SIG-M5 (cell line): ENCODE results near the gene MZT2B.
"Not testable (repeated sequence)": the region's sequence is repeated elsewhere in the genome, so short reads cannot be mapped to it uniquely, and the experiment has no call there.

Experiments
- DNase-seq: peaks from one replicate; lab custom pipeline; 2025; lab: John Stamatoyannopoulos, UW

The MZT2B gene, protein sequence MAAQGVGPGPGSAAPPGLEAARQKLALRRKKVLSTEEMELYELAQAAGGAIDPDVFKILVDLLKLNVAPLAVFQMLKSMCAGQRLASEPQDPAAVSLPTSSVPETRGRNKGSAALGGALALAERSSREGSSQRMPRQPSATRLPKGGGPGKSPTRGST

DNA sequence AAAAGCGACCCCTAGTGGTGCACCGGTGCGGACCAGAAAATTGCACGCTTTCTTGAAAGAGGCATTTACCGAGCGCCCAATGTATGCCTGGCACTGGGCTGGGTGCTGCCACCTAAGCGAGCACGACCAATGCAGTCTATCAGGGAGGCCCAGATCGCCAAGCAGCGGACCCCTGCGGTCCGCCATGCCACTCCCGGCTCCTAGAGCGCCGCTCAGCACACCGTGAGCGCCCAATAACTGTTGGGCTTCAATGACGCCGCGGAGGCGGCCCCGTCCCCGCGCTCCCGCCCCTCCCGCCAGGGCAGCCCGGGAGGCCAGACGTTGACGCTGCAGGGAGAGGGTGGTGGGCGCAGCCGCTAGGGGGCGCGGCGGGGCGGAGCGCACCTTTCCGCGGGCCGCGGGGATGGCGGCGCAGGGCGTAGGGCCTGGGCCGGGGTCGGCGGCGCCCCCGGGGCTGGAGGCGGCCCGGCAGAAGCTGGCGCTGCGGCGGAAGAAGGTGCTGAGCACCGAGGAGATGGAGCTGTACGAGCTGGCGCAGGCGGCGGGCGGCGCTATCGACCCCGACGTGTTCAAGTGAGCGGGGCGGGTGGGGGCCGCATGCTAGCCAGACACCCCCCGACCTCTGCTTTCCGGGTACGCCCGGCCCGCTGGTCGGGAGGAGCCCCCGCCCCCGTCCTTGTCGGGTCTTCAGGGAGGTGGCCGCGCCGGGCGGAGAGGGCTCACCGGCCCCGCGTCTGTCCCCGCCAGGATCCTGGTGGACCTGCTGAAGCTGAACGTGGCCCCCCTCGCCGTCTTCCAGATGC lies at the start of gene MZT2B:
Gene MZT2B (plus strand): TSS at position 383 of the 803 bp plus-strand sequence. CDS start 21 bp downstream, at position 404.
- DNase-seq, result not testable (repeated sequence)

DNA sequence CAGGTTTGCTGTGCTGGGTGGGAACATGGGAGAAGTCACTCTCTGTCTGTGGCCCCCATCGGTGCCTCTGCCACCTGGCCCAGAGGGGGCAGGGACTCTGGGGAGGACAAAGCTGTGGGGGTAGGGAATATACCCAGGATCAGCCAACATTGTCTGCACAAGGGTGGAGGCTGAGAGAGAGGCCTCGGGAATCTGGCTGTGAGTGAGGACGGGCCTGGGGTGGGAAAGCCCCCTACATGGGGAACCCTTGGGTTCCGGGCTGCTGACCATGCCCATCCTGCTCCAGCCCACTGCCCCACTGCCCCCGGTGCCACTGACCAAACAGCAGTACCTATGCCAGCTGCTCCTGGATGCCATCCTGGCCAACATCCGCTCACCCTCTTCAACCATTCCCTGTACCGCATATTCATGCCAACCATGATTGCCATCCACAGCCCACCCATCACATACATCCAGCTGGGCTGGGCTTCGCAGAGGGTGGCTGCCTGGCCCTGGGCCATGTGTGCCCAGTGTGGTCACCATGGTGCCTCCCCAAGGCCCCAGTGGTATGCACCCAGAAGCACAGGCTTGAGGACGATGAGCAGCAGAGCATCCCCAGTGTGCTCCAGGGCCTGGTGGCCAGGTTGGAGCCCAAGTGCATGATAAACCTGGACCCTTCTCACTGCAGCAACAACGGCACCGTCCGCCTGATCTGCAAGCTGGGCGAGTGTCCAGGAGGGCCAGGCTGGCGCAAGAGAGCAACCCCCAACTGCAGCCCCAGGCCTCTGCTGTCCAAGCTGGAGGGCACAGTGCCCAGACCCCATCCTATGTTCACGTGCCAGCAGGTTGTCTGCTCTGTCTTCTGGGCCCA lies 46.1 kb upstream of the MZT2B start:
- no peak for DNase-seq

DNA sequence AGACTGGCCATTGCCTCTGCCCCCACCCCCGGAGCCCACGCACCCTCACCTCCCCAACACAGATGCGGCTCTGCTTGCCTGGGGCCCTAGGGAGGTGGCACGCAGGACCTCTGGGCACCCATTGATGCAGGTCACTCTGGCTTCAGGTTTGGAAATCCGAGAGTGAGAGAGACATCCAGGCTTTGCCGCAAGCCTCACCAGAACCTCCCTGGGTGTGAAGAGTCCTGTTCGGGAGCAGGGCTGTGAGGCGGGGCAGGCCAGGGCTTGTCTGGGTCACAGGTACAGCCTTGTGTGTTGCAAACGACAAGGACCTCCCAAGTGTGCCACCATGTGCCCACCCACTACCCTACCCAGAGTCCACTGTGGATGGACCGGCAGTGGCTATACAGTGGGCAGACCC lies 45.5 kb upstream of the MZT2B start:
- DNase-seq, result not testable (repeated sequence)

DNA sequence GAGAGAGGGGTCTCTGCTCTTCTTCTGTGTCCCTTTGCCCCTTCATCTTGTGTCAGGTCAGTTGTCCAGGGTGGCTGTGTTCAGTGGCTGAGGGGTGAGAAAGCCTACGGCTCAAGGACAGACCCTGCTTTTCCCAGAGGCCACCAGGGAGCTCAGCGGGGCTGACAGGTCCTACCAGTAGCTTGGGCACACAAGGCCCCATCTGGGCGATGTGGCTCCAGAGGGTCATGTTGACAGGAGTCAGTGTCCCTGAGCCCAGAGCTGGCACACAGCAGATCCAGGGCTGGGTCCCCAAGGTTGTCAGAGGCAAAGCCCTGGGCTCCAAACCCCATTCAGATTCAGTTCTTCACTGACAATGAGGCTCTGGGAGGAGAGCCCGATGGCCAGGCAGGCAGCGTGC lies 44.9 kb upstream of the MZT2B start:
- DNase-seq, result not testable (repeated sequence)

DNA sequence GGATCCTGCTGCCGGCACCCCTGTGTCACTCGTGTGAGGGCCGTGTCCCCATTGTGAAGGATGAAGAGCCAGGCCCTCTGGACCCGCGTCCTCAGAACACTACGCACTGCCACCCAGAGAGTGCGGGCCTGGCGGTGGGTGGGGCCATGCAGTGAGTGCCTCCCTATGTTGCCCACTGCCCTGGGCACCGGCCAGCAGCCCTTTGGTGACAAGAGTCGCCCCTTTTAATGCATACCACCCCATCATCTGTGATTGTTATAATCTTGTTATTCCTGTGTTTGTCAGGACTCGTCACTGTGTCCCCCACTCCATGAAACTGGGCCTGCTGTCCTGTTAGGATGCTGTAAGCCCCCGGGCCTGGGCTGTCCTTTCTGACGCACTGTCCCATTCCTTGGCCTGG lies 43.7 kb upstream of the MZT2B start:
- not testable (repeated sequence) for DNase-seq

DNA sequence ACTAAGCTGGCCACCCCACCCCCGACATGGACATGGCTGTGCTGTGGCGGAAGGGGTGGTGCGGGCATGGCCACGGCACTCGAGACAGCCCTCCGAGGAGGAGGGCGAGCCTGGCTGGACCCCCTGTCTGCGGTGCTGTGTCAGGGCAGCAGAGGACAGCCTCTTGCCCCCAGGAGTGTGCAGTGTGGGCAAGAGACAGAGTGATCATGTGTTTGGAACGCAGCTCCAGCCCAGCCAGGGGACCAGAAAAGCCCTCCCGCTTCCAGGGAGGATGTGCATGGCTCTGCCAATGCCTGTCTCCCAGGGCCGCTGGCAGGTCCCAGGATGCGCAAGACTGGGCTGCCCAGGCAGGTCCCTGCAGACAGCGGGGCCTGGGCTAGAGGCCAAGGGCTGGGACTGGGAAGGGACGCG lies 43.2 kb upstream of the MZT2B start:
- DNase-seq, result not testable (repeated sequence)

DNA sequence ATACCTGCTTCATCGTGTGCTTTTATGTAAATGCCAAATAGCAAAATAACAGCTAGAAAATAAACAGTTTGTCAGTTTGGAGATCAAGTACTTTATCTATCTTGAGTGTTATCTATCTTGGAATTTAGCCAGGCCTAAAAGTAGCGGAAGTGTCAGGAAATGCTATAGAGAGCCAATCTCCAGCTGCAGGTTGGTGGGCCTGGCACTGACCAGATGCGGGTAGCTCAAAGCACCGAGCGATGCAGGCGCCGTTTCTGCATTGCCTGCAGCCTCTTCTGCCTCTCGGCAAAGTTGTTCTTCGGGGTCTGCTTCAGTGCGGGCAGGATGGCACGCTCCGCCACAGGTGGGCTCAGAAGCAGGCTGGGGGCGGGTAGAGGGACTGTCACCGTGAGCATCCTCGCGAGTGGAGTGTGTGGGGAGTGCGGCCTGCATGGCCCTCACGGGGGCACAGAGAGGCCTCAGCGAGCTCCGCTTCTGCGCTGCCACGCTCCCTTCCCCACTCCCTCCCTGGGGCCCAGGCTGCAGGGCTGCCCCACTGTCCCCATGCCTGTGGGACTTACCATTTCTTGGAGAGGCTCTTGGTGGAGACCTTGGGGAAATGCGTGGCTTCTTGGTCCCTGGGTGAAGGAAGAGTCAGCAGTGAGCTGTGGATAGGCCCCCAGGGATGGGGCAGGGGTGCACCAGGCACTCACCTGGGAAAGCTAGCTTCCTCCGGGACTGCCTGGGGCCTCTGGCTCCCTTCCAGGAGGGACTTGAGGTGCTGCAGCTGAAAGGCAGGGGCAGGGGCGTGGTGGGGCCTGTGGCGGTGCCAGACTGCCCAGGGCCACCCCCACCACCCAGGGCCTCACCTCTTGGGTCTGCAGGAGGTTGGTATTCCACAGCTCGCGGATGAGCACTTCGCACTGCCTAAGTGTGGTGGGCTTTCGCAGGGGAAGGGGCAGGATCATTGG lies 42.5 kb upstream of the MZT2B start:
- not testable (repeated sequence) for DNase-seq

DNA sequence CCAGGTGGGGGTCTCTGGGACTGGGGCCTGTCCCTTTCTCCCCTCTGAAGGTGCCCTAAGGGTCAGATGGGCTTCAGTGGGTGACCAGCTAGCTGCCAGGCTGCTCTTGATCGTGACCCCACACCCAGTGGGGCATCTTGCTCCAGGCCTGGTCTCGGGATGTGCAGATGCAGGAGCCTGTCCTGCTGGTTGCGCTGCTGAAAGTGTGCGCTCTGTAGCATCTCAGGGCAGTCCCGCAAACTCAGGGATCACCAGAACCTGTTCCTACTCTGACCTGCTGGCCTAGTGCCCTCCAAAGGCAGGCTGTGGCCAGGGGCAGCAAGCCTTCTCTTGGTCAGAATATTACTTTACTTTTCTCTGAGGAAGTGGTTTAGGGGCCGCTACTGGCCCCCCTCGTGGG lies 41.5 kb upstream of the MZT2B start:
- not testable (repeated sequence) for DNase-seq

DNA sequence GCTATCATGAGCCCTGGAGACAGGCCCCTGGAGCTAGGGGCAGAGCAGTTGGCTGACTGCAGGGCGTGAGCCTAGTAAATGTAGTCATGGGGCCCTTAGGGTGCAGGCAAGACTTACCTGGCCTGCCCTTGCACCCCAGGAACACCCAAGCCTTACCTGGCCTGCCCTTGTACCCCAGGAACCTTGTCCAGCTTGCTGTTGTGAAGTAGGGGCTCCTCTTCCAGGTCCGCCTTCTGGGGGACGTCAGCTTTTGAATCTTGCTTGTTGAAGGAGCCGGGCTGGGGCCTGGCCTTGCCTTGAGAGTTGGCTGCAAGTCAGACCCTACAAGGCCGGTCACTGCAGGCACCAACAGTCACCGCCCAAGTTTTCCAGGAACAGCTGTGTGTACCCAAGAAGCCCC lies 41.1 kb upstream of the MZT2B start:
- DNase-seq, result not testable (repeated sequence)

DNA sequence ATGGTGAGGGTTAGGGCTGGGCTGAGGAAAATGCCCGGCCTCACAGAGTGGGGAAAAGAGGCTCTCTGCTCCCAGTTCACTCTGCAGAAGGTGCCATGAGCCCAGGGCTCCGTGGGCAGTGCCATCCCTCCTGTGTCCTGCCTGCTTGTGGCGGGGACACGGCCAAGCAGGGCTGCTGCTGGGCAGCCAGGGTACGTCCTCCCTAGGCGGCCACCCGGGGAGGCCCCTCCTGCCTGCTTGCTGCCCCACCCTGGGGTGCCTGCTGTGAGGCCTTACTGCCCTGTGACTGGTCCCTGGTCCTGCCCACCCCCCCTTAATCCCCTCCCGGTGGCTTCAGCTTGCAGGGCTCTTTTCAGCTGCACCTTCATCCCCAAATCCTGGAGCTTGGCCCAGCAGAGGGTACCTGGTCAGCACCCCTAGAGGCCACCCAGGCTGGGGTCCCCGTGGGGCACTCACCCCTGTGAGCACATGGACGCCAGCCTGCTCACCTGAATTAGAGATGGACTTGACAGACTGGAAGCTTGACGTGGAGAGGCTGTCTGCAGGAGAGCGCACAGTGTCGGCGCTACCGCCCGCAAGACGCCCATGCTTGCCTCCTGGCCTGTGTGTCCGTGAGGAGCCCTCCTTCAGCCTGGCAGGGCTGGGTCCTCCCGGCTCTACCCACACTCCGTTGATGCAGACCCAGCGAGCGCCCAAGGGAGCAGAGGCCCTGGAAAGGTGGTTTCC lies 40.3 kb upstream of the MZT2B start:
- DNase-seq, result not testable (repeated sequence)

DNA sequence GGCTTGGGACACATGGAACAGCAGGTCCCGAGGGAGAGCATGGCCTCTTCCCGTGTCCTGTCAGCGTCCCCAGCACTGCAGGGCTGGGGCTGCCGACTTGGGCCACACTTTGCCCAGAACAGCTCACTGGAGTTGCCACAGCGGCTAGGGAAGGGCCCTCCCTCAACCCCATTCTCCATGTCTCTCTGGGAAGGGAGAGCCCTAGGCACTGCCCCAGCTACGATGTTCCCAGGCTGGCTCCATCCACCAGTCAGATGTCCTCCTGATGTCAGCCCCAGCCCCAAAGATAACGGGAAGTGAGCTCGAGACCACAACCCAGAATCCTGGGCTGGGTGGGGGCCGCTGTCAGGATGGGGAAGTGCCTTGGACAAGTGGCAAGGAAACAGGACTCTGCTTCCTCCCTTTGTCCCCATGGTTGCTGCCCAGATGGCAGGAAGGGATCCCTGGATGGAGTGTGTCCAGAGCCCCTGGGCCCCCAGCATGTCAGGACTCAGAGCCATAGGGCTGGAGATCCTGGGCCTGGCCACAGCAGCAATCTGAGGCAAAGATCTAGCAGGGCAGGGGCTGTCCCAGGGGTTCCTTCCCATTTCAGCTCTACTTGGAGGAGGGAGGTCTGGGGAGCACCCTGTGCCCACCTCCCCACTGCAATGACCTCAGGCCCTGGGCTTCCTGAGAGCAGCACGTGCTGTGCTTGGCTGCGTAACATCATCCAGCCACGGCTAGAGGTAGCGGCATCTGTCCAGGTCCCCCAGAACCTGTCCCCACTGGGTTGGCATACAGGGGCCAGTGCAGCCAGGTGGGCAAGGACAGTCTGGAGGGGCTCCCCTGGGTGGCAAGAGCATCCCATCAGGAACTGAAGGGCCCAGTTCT lies 39.4 kb upstream of the MZT2B start:
- DNase-seq, result not testable (repeated sequence)

DNA sequence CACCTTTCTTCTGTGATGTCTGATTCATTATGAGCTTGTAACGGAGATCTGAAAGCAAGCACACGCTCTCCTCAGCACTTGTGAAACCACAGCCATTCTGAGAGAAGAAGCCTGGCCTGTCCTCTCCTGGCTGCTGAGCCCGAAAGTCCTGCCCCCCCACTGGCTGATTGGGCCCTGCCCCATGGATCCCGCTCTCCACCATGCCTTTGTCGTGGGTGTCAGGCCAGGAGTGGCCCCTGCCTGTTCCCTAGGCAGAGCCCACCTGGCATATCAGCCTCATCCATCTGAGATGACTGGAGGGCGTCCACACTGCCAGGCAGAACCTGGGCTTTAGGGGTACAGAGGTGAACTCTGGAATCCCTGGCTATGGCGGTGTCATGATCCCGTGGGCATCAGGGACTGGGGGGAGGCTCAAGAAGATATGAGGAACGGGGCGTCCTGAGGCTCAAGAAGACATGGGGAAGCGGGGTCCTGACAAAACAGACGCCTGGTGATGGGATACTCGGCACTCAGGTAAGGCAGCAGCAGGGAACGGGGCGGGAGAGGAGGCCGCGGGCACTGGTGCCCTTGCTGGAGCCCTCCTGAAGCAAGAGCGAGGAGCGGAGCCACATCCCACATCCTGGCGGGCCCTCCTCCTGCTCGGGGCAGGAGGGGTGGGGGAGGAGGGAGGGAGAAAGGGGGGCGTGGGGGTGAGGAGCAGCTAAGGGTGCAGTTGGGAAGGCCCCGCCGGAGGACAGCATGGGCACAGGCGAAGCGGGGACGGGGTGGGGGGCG lies 38.6 kb upstream of the MZT2B start:
- DNase-seq, result not testable (repeated sequence)

DNA sequence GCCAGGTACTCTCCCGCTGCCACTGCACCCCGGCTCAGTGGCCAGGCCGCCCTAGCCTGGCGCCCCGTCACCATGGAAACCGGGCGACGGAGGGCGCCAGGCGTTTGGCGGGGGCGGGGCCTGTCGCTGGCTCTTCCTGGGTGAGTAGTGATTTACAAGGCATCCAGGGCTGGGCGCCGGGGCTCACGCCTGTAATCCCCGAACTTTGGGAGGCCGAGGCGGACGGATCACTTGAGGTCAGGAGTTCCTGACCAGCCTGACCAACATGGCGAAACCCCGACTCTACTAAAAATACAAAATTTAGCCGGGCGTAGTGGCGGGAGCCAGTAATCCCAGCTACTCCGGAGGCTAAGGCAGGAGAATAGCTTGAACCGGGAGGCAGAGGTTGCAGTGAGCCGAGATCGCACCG lies 37.1 kb upstream of the MZT2B start, which contains the start of gene CCDC74B:
Gene CCDC74B (minus strand): TSS at position 107 of the 409 bp plus-strand sequence. CDS start 116 bp downstream, outside the sequence.
- DNase-seq, result not testable (repeated sequence)

DNA sequence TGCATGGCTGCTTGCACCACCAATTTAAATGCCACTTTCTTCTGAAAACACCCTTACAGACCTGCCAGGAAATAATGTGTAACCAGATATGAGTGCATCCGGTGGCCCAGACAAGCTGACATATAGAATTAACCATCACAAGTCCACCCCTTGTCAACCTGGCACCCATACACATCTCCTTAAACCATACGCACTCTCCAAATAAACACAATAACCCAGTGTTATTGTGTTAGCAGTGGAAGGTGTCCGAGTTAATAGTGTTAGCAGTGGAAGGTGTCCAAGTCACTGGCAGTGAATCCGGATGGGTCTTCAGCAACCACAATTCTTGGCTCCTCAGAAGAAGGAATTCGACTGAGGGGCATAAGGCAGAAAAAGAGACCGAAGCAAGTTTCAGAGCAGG lies 33.5 kb upstream of the MZT2B start:
- not testable (repeated sequence) for DNase-seq

DNA sequence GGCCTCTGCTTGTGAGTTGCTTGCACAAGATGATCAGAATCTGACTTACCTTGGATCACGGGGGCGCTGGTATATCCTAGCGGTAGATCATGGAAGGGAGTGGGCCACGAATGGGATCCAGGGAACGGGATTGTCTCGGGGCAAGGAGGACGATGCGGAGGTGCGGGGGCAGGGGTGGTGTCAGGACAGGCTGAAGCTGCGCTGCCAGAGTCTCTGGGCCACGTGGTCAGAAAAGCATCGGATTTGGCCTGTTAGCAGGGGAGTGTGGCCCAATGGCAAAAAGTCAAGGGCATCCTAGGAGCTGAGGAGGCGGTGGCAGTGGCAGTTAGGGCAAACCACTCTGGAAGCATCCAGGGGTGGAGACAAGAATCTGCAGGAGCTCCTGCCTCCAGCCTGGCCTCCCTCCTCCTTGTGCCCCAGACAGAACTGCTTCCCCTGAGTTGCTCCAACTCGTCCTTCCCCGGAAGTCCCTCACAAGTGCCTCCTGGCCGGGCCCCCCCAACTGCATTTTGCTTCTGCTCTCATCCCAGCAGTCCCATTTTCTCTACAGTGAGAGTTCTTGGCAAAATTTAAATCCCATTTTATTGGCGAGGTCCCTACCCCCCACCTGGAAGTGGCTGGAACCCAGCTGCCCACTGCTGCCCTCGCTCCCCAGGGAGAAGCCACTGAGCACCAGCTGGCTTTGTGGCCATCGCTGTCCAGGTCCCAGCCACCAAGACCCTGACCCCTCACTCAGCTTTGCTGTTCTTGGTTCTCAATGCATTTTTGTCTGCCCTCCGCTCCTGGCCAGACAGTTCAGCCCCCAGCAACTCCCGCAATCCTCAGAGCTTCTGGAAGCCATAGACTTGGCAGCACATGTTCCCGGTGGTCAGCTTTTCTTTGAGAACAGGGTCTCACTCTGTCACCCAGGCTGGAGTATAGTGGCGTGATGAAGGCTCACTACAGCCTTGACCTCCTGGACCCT lies 31.6 kb upstream of the MZT2B start:
- no peak for DNase-seq

DNA sequence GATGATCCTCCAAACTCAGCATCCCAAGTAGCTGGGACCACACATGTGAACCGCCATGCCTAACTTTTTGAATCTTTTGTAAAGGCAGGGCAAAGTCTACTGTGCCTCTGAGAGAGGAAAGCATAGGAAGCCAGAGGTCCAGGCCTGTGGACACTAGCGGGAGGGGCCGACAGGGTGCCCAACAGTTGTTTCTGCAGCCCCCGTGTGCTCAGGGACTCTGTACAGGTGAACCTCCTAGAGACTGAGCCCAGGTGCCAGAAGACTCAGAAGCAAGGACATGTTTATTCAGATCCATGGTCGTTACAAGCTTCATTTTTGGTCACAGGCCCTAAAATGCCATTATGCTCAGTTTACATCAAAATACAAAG lies 30.9 kb upstream of the MZT2B start:
- DNase-seq, result not testable (repeated sequence)

DNA sequence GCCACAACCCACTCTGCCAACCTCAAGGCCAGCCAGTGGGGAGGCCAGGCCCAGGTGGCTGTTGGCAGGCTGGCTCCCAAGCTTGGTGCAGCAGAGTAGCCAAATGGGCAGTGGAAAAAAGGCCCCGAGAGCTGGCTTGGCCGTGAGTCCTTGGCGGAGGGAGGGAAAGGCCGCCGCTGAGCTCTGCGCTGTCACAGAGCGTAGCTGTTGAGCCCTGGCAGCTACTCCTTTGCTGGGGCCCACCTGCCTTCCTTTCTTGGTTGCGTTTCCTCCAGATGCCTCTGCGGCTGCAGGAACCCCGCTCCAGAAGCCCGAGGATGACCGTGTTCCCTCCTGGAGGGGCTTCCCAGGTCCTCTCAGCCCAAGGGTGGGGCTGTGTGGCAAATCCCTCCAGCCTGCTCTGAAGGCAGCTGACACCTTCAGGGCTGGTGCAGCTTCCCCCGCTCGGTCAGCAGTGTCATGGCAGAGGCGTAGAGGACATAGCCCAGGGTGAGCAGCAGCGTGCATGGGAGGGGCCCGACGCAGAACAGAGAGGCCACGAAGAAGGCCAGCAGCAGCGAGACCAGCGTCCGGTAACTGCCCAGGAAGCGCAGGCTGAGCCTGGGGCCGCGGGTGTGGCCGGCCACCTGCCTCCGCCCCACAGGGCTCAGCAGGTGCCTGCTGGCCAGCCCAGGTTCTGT lies 29.8 kb upstream of the MZT2B start:
- DNase-seq, result not testable (repeated sequence)
